Glomerular endothelial cell (primary cell): Measurements from ENCODE around the gene SLC35E3. TPM values are rescaled to one million over a fixed set of nuclear protein-coding genes. Genes with fewer than 3 reads are reported as not detected.

Source experiments
- DNase-seq: peaks from one replicate; pipeline ENCODE4 v3.0.0-alpha.2; 2011; ENCODE audit warnings: low read depth, low spot score; ENCODE audit errors: extremely low read depth
- total RNA-seq: library from RNA; depleted of rRNA; stranded (reverse); fragments of >200 nt; gene quantifications from 2 replicates; pipeline ENCODE4 v1.2.3, GENCODE V29; 2015

Gene SLC35E3
- total RNA-seq, 1 donor from 2014 or later, result 6.6 TPM

DNA sequence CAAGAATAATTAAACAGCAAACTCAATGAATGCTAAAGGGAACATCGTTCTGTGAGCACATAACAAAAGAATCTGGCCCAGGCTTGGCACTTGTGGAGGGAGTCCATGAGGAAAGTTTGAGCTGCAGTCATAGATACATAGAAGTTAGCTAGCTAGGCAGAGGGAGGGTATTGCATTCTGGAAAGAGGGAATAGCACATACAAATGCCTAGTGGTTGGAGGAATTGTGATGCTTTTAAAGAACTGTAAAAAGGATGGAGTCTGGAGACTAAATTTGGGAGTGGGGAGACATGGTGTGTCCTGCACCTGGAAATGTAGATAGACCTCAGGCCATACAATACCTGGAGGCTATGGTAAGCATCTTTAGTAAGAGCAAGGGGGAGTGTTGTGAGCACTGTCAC lies 24.0 kb downstream of the SLC35E3 start:
- no peak for DNase-seq

DNA sequence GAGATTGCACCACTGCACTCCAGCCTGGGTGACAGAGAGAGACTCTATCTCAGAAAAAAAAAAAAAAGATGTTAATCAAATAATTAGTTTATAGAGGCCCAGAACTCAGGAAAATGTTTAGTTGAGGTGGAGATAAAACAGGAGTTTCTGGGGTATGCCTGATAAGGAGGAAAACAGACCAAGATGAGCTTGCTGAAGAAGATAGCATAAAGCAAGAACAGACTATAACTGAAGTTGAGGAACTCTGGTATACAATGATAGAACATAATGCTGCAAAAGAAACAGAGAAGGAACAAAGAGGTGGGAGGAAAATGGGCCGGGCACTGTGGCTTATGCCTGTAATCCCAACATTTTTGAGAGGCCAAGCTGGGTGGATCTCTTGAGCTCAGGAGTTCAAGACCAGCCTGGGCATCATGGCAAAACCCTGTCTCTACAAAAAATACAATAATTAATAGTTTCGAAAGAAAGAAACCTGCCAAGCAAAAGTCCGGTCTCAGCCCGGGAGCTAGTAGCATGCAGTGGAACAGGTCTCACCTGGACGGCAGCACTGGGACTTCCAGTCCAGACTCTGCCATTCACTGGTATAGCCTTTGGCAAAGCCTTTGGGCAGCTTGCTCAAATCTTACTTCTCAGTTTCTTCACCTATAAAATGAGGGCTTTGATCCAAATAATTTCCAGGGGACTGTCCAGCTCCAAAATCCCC lies 25.4 kb downstream of the SLC35E3 start:
- no peak for DNase-seq

DNA sequence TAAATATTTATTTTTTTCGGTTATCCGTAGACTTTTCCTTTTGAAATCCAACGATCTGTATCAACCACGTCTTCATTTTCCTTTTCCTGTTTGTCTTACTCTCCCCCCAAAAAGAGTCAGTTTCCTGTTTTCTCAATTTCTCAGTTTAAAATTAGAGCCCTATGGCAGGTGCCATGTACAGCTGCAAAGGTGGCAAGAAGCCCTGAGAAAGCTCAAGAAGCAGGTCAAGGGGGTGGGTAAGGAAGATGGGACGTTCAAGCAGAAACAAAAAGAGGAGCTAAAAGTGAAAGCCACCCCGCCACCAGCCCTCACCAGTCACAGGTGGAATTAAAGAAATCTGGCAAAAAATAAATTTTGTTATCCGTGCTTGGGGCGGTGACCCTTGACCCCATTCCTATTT lies 26.7 kb downstream of the SLC35E3 start:
- DNase-seq, result no peak

DNA sequence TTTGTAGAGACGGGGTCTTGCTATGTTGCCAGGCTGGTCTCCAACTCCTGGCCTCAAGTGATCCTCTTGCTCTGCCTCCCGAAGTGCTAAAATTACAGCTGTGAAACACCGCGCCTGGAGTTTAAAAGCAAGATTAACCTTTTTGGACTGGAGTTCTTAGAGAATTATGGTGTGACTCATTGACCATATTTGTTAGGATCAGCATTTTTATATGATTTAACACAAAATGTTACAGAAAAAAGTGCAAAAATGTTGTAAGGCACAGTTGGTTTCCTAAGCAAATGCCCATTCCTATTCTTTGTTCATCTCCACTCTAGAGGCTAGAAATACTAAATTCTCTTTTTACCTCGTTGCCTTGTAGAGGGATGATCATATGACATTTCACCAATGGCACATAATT lies 27.6 kb downstream of the SLC35E3 start:
- DNase-seq, result no peak

DNA sequence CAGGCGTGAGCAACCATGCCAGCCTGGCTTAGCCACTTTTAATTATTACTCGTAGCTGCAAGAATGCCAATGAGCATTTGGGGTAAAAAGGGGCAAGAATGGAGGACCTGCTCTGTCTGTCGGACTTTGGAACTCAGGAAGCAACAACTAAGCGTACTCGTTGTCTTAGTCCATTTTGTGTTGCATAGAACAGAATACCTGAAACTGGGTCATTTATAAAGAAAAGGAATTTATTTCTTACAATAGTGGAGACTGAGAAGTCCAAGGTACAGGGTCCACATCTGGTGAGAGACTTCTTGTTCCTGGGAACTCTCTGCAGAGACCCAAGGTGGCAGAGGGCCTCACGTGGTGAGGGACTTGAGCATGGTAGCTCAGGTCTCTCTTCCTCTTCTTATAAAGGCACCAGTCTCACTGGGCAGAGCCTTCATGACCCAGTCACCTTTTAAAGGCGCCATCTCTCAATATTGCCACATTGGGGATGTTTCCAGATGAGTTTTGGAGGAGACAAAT lies 29.2 kb downstream of the SLC35E3 start:
- no peak for DNase-seq

DNA sequence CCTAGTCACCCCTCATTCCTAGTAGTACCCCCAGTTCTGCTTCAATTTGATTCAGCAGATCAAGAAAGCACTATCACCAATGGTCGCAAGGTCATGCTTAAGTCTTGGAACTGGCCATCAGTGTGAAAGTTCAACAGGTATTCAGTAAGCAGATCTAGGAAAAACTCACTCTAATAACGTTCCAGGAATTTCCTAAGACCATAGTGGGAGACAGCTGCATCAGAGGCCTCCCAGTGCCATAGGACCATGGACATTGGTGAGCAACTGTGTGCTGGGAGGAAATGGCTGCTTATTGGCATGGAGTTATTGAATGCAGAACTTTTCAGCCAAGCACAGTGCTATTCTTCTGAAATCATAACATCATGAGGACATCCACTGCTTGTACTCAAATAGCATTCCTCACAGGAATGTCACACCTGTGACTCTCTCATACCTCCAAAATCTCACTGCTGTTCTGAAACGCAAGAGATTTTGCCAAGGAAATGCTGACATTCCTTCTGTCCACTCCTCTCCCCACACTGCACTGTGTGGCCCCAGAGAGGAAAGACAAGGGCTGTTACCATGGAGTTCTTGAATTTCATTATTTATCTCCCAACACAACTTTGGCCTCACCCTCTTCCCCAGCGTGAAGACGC lies 31.1 kb downstream of the SLC35E3 start:
- DNase-seq, result no peak

DNA sequence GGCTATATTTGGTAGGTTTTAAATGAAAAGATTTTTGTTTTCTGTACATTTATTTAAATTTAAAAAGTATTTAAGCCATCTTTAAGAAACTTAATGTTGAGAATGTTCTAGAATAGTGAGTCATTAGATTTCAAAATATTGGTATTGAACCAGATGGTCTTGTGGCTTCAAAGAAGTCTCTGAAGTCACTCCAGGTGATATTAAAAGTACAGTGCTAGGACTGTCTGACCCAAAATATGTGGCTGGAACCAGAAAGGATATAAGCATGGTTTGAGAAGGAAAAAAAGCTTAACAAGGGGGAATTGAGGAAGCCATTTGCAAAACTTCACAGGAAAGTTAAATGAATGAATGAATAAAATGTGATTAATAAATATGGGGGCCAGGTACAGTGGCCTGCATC lies 33.3 kb downstream of the SLC35E3 start:
- no peak for DNase-seq

DNA sequence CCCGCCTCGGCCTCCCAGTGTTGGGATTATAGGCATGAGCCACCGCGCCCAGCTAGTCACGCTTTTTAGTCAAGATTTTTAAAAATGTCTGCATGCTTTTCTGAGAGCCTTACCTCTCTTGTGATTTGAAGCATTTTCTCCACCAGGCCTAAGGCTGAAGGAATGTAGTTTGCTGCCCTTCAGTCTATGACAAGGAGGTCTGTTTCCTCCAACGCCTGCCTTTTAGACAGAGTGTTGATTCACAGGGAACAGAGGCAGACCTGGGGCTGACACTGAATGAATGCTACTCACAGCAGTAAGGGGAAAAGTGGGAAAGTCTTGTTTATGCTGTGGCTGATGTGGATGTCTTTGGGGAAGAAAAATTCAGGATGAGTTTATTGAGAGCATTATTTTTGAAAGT lies 34.8 kb downstream of the SLC35E3 start:
- no peak for DNase-seq

DNA sequence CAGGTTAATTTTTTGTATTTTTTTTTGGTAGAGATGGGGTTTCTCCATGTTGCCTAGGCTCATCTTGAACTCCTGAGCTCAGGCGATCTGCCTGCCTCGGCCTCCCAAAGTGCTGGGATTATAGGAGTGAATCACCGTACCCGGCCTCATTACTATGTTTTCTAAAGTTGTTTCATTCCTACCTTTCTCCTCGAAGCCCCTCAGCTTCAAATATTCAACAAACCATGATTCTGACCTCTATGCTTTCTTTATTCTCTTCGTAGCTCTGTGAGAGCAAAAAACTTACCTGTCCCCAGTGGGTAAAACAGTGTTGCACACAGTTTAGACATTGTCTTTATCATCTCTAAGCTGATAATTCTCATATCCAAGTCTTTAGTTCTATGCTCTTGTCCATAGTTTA lies 35.8 kb downstream of the SLC35E3 start:
- no peak for DNase-seq

DNA sequence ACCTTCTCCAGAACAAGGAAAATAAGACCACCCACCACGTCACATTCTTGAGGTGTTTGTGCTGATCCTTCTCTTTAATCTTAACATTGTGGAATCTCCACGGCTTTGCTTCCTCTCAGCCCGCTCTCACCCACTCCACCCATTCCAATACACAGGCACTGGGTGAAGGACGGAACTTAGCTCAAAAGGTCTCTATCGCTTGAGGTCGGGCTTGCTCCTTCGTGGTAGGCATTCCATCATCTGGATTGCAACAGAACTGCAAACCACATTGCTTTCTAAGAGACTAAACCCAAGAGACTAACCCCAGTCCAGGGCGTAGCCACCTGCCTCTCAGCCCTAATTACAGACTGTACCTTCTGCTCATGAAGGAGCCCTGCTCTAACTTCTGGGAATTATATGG lies 38.0 kb downstream of the SLC35E3 start:
- DNase-seq, result no peak

DNA sequence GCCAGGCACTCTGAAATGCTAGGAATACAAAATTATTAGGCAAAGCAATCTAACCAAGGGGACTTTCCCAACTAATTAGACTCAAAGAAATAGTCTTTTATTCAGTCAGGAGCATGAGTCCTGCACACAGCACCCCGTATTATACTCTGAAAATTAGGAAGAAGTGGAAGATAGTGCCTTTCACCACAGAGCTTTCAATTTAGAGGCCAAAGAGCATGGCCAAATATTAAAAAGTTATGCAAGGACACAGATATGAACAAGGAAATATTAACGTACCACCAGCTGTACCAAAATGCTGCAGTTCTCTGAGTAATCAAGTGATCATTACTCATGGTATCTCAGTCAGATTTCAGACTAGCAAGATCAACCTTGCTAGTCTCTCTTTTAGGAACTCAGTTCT lies 39.4 kb downstream of the SLC35E3 start:
- no peak for DNase-seq

DNA sequence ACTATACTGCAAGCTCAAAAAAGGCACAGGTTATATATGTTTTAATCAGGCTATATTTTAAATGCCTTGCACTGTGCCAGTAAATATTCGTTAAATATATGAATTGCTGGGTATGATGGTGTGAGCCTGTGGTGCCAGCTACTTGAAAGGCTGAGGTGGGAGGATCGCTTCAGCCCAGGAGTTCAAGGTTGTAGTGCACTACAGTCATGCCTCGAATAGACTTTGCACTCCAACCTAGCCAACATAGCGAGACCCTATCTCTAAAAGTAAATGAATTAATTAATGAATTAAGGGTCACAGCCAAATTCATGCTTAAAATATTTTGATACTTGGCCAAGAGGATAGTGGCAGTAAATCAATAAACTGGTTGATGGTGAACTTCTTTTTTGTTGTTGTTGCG lies 39.8 kb downstream of the SLC35E3 start:
- no peak for DNase-seq

DNA sequence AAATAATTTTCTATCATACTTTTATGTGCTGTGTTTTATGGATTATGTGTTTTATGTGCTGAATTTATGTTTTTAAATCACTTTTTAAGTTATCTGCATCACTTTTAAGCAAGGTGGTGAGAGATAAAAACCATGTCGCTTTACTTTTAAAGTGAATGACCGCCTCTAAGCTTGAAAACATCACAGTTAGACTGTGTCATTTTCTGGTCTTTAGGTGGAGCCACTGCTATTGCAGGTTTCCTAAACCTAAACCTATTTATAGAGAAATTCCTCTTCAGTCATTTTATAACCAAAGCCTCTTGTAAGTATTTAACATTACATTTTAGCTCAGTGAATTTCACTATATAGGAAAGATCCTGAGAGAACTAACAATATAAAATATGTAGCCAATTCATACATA lies 41.0 kb downstream of the SLC35E3 start:
- DNase-seq, result no peak

DNA sequence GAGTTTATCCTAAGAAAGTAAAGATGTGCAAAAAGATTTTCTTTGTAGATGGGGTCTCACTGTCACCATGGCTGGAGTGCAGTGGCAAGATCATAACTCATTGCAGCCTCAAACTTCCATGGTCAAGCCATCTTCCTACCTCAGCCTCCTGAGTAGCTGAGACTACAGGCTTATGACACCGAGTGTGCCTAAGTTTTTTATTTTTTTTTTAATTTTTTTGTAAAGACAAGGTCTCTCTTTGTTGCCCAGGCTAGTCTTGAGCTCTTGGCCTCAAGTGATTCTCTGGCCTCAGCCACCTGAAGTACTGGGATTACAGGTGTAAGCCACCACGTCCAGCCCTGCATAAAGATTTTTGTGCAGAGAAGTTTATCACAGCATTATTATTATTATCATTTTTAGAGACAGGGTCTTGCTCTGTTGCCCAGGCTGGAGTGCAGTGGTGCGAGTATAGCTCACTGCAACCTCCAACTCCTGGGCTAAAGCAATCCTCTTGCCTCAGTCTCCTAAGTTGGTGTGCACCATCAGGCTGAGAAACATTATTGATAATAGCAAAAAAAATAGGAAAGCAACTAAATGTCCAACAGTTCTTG lies 42.7 kb downstream of the SLC35E3 start:
- no peak for DNase-seq

DNA sequence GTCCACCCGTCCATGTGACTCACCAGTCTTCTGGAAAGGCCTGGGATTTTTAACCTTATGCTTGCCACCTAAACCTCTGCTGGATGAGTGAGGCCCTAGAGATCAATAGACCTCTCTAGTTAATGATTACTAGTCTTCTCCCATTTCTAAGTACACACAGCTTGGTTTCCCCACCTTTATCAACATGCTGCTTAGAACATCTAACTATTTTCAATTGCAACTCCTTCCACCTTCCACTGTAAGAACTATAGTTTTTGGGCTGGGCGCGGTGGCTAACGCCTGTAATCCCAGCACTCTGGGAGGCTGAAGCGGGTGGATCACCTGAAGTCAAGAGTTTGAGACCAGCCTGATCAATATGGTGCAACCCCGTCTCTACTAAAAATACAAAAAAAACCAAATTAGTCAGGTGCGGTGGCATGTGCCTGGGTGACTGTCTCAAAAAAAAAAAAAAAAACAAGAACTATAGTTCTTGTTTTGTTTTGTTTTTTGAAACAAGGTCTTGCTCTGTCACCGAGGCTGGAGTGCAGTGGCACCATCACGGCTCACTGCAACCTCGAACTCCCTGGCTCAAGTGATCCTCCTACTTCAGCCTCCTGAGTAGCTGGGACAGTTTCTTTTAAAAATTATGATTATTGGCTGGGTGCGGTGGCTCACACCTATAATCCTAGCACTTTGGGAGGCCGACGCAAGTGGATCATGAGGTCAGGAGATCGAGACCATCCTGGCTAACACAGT lies 43.3 kb downstream of the SLC35E3 start:
- no peak for DNase-seq

DNA sequence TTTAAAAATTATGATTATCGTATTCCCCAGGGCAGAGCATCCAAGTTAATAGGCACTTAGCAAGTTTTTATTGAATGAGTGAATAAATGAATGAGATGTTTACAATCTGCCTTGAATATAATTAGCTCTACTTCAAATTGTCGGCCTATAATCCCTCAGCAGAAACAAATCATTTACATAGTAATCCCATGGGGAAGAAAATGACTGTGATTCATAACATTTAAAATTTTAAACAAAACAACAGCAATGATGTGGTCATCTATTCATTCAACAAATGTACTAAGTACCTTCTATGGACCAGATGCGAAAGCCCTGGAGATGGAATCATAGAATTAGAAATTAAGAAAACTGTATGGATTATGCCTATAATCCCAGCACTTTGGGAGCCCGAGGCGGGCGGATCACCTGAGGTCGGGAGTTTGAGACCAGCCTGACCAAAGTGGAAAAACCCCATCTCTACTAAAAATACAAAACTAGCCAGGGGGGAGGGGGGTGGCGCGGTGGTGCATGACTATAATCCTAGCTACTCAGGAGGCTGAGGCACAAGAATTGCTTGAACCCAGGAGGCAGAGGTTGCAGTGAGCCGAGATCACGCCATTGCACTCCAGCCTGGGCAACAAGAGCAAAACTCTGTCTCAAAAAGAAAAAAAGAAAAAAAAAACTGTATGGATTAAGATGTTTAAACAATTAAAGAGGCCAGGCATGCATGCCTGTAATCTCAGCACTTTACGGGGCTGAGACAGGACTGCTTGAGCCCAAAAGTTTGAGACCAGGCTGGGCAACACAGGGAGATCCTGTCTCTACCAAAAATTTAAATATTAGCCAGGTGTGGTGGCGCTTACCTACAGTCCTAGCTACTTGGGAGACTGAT lies 44.3 kb downstream of the SLC35E3 start:
- DNase-seq, result no peak

DNA sequence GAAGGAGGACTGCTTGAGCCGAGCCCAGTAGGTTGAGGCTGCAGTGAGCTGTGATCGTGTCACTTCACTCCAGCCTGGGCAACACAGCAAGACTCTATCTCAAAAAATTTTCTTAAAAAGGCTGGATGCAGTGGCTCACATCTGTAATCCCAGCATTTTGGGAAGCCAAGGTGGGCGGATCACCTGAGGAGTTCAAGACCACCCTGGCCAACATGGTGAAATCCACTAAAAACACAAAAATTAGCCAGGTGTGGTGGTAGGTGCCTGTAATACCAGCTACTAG lies 44.9 kb downstream of the SLC35E3 start:
- DNase-seq, result no peak

DNA sequence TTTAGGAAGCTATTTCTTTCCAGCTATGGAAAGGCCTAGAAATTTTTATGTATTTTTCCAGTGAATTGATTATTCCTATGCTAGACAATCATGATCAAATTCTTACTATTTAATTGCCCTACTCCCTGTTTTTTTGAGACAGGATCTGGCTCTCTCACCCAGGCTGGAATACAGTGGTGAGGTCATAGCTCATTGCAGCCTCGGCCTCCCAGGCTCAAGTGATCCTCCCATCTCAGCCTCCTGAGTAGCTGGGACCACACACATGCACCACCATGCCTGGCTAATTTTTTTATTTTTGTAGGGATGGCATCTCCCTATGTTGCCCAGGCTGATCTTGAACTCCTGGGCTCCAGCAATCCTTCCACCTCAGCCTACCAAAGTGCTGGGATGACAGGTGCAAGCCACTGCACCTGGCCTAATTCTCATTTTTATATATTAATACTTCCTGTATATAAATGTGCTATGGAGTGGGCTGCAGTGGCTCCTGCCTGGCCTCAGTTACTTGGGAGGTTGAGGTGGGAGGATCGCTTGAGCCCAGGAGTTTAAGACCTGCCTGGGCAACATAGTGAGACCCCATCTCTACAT lies 46.0 kb downstream of the SLC35E3 start:
- no peak for DNase-seq

DNA sequence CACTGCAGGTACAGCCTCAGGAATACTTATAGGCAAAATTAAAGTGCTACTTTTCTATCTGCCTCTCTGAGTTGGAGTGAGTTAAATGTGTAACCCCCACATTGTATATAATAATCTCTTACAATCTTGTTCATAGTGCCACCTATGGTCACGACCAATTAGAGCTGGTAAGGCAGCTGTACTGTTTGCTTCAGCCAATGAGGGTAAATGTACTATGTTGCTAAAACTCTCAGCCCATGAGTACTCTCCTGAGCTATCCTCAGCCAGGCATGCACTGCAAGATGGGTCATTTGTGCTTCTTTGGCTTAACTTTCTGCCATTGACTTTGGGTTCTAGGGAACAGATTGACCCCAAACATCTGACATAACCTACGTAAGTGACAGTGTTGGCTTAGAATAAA lies 47.0 kb downstream of the SLC35E3 start:
- no peak for DNase-seq

DNA sequence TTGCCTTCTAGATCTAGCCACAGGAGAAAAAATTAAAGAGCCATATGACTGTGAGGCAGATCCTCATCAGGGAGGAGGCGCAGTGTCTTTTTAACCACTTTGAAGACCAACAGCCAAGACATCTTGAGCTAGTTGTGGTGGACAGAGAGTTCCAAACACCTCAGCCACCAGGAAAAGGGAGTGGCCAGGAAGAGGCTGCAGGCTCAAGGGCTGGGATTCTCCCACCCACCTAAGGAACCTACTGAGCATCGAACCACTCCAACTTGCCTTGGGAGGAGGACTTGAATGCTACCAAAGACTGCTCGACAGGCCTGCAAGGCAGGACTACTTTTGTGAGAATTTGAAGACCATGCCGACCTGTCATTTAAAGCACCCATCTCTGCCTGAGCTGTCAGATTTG lies 47.5 kb downstream of the SLC35E3 start:
- DNase-seq, result no peak
